ENCODE measurements around the gene ITGB1BP2. TPM values are rescaled to one million over a fixed set of nuclear protein-coding genes. Genes with fewer than 3 reads are reported as not detected.
"Not testable (repeated sequence)": the region's sequence is repeated elsewhere in the genome, so short reads cannot be mapped to it uniquely, and the experiment has no call there.

ITGB1BP2 gene
- total RNA-seq, 4 donors from 2014 or later = 2.4 to 17.1 (median 5.4) TPM

- Histone ChIP-seq H3K27ac (no peak overlapping the region), H3K4me1 (no peaks in the 10 kb centered on the region), H3K9me3 (no peaks in the 10 kb centered on the region), H3K4me3 (no peak overlapping the region), H3K27me3 (no peaks in the 10 kb centered on the region), H3K36me3 (no peaks in the 10 kb centered on the region)
- DNase-seq = no peak
- no peak for TF ChIP-seq CTCF (IDR thresholded peaks at IDR 0.05 in 4 of 5, conservative IDR thresholded peaks at IDR 0.05 in 1 of 5)
- TF ChIP-seq POLR2A (IDR thresholded peaks at IDR 0.05) = no peak
- intact Hi-C loops (cut with DNase I; ENCODE audit: low total_unique reads) (no loop called here), in situ Hi-C loops (cut with MboI; ENCODE audit: low sequenced_read_pairs in 4 of 4) (loop anchor here in 2 of 4 donors (25.0 kb wide), 1 partner anchor 92 kb away; the partner anchor contains the start of gene TAF1 (in 2 of the 2))
- ATAC-seq = no peak
These were observed 31.7 kb upstream of the ITGB1BP2 start for GRCh38 chrX:71269801-71270395.

GRCh38 chrX:71272313-71272712 lies 29.2 kb upstream of the ITGB1BP2 start:
- H3K9me3 ChIP-seq; ATAC-seq; DNase-seq; H3K27me3 ChIP-seq; H3K4me3 ChIP-seq; intact Hi-C loops (cut with DNase I; ENCODE audit: low total_unique reads); H3K36me3 ChIP-seq; H3K27ac ChIP-seq; H3K4me1 ChIP-seq: not testable (repeated sequence)
- in situ Hi-C loops (cut with MboI; ENCODE audit: low sequenced_read_pairs in 4 of 4) = loop anchor here in 2 of 4 donors (25.0 kb wide), 1 partner anchor 90 kb away; the partner anchor contains the start of gene TAF1 (in 2 of the 2)

GRCh38 chrX:71281300-71281699 lies 20.2 kb upstream of the ITGB1BP2 start:
- ATAC-seq; in situ Hi-C loops (cut with MboI; ENCODE audit: low sequenced_read_pairs in 4 of 4); DNase-seq; H3K9me3 ChIP-seq; H3K27ac ChIP-seq; H3K4me3 ChIP-seq; H3K36me3 ChIP-seq; H3K27me3 ChIP-seq: not testable (repeated sequence)
- peaks cover 17 to 21% of the 10 kb centered on the region in 2 donors for H3K4me1 ChIP-seq
- intact Hi-C loops (cut with DNase I; ENCODE audit: low total_unique reads) = loop anchor here (10.0 kb wide), 1 partner anchor 84 kb away; the partner anchor contains the start of gene TAF1

GRCh38 chrX:71282514-71283402 lies 18.8 kb upstream of the ITGB1BP2 start:
- H3K9me3 ChIP-seq = no peaks in the 10 kb centered on the region
- H3K4me3 ChIP-seq = peak overlapping the region; percentile 58 to 71 (median 69)
- no peaks in the 10 kb centered on the region for H3K36me3 ChIP-seq
- in situ Hi-C loops (cut with MboI; ENCODE audit: low sequenced_read_pairs in 4 of 4) (no loop called here), intact Hi-C loops (cut with DNase I; ENCODE audit: low total_unique reads) (loop anchor here (1.0 to 10.0 kb wide), 3 partner anchors 27 to 250 kb away; partner anchors contain the start of gene TAF1)
- TF ChIP-seq POLR2A (IDR thresholded peaks at IDR 0.05) (no peak), CTCF (IDR thresholded peaks at IDR 0.05 in 4 of 5, conservative IDR thresholded peaks at IDR 0.05 in 1 of 5) (no peak)
- ATAC-seq (peak; percentile 57 to 63), DNase-seq (no peak)
- H3K4me1 ChIP-seq = peaks cover 21 to 23% of the 10 kb centered on the region in 2 donors
- H3K27ac ChIP-seq = peak overlapping the region; percentile 82 to 95 (median 90)
- H3K27me3 ChIP-seq = no peaks in the 10 kb centered on the region

- intact Hi-C loops (cut with DNase I; ENCODE audit: low total_unique reads) = loop anchor here (1.0 to 10.0 kb wide), 3 partner anchors 28 to 249 kb away; partner anchors contain the start of gene TAF1
These were observed 18.0 kb upstream of the ITGB1BP2 start, which contains the start of gene NONO for GRCh38 chrX:71283403-71284143. NONO (plus strand) TSS chrX:71283635; CDS start chrX:71290638, 7,003 bp downstream.

More at GRCh38 chrX:71283403-71284143, 18.0 kb upstream of the ITGB1BP2 start, which contains the start of gene NONO:
- Histone ChIP-seq H3K9me3 (no peaks in the 10 kb centered on the region), H3K27me3 (no peaks in the 10 kb centered on the region), H3K4me1 (peaks cover 21 to 23% of the 10 kb centered on the region in 2 donors), H3K4me3 (peak within 1 kb of the TSS; percentile 67 to 87 (median 71)), H3K36me3 (no peaks in the 10 kb centered on the region), H3K27ac (peak within 1 kb of the TSS; percentile 82 to 95 (median 90))
- ATAC-seq (peak; percentile 99 to 100), DNase-seq (peak; percentile 87 to 88)
- in situ Hi-C loops (cut with MboI; ENCODE audit: low sequenced_read_pairs in 4 of 4) = no loop called here
- TF ChIP-seq CTCF (IDR thresholded peaks at IDR 0.05 in 4 of 5, conservative IDR thresholded peaks at IDR 0.05 in 1 of 5) (no peak), POLR2A (IDR thresholded peaks at IDR 0.05) (peak; percentile 70 to 74)
